Measurements from ENCODE around the gene EVA1C. TPM values are rescaled to one million over a fixed set of nuclear protein-coding genes. Genes with fewer than 3 reads are reported as not detected.

EVA1C gene
- total and polyA plus RNA-seq, 2 donors (not counting 1 experiment from before 2014, with no cell fraction given) = 0.84 to 1.6 TPM

DNA sequence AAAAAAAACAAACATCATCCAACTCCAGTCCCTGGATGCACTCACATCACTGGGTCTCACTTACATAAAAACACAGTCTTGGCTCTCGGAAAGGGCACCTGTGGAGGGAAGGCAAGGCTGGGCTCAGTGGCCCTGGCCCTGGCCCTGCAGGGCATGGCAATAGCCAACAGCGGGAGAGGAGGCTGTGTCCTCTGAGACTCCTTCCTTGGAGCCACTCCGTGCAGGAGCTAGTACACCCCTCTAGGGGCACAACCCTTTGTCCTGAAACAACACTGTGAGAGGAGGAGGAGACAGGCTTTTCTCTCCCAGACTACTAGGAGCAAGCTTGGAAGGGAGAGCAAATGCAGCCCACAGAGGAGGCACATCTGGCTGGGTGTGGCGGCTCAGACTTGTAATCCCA lies 47.7 kb upstream of the EVA1C start:
- CTCF ChIA-PET = interaction anchor here (1.1 kb wide), 1 partner anchor 407 kb away, joined by 3 read pairs; the partner anchor contains the start of gene PAXBP1
- Mint-ChIP-seq H3K27ac (no peak overlapping the region), H3K27me3 (no peaks in the 10 kb centered on the region), H3K4me1 (no peaks in the 10 kb centered on the region), H3K4me3 (no peak overlapping the region), H3K9me3 (ENCODE audit: insufficient read depth) (no peaks in the 10 kb centered on the region)
- no peaks in the 10 kb centered on the region for H3K4me1 ChIP-seq (ENCODE audit: control insufficient read depth in 2 of 2, insufficient read depth in 2 of 2, low read length in 2 of 2)
- intact Hi-C loops (cut with micrococcal nuclease) = no loop called here
- TF ChIP-seq EZH2 (IDR thresholded peaks at IDR 0.05; ENCODE audit: borderline replicate concordance, insufficient read depth, low read depth, low read length, poor library complexity, severe bottlenecking) = no peak
- no peak for TF ChIP-seq CTCF (IDR thresholded peaks at IDR 0.05)
- H3K4me2 ChIP-seq (replicated peaks; ENCODE audit: low read depth, low read length, poor library complexity, severe bottlenecking) = no peak overlapping the region
- H2AFZ ChIP-seq (ENCODE audit: insufficient read depth, low read depth, low read length, poor library complexity, severe bottlenecking) = no peak overlapping the region
- no peak overlapping the region for H3K9ac ChIP-seq (ENCODE audit: low read length)
- POLR2A ChIA-PET = no interaction called here
- ATAC-seq (ENCODE audit: low read depth) (no peak), DNase-seq (no peak)
- H3K27me3 ChIP-seq (replicated peaks in 1 of 4; ENCODE audit: control extremely low read depth in 1 of 4, control insufficient read depth in 3 of 4, insufficient read depth in 4 of 4, low read length in 3 of 4) = no peaks in the 10 kb centered on the region
- no peaks in the 10 kb centered on the region for H4K20me1 ChIP-seq (ENCODE audit: control insufficient read depth, insufficient read depth, low read length, poor library complexity, severe bottlenecking)
- H3K79me2 ChIP-seq (ENCODE audit: control insufficient read depth, insufficient read depth, low read length) = no peaks in the 10 kb centered on the region
- H3K27ac ChIP-seq (ENCODE audit: low read length in 2 of 2) = no peak overlapping the region
- no peak overlapping the region for H3K4me3 ChIP-seq (ENCODE audit: control extremely low read depth in 1 of 5, extremely low read depth in 1 of 5, insufficient read depth in 1 of 5, low read depth in 2 of 5, low read length in 4 of 5)
- H3K36me3 ChIP-seq (replicated peaks in 1 of 2; ENCODE audit: control extremely low read depth in 1 of 2, control insufficient read depth in 1 of 2, extremely low read depth in 1 of 2, insufficient read depth in 2 of 2, low read length in 1 of 2) = peaks cover 0 to 84% of the 10 kb centered on the region in 2 experiments
- H3K9me3 ChIP-seq (ENCODE audit: control extremely low read depth in 1 of 3, control insufficient read depth in 2 of 3, insufficient read depth in 1 of 3, low read length in 2 of 3) = no peaks in the 10 kb centered on the region
- WGBS (ENCODE audit: insufficient coverage) = 100% methylated on average over 2 of the region's 4 CpGs

- no peak overlapping the region for H3K27ac Mint-ChIP-seq
- intact Hi-C loops (cut with micrococcal nuclease) = no loop called here
Observed at GRCh38 chr21:32366191-32366590, 46.3 kb upstream of the EVA1C start.

More at GRCh38 chr21:32366191-32366590, 46.3 kb upstream of the EVA1C start:
- ATAC-seq (ENCODE audit: low read depth) = no peak
- Histone ChIP-seq H3K4me3 (ENCODE audit: control extremely low read depth in 1 of 5, extremely low read depth in 1 of 5, insufficient read depth in 1 of 5, low read depth in 2 of 5, low read length in 4 of 5) (no peak overlapping the region), H3K9ac (ENCODE audit: low read length) (no peak overlapping the region), H3K36me3 (replicated peaks in 1 of 2; ENCODE audit: control extremely low read depth in 1 of 2, control insufficient read depth in 1 of 2, extremely low read depth in 1 of 2, insufficient read depth in 2 of 2, low read length in 1 of 2) (peaks cover 0 to 76% of the 10 kb centered on the region in 2 experiments), H3K4me2 (replicated peaks; ENCODE audit: low read depth, low read length, poor library complexity, severe bottlenecking) (no peak overlapping the region), H3K9me3 (ENCODE audit: control extremely low read depth in 1 of 3, control insufficient read depth in 2 of 3, insufficient read depth in 1 of 3, low read length in 2 of 3) (no peaks in the 10 kb centered on the region), H3K27ac (ENCODE audit: low read length in 2 of 2) (no peak overlapping the region), H3K4me1 (ENCODE audit: control insufficient read depth in 2 of 2, insufficient read depth in 2 of 2, low read length in 2 of 2) (no peaks in the 10 kb centered on the region), H4K20me1 (ENCODE audit: control insufficient read depth, insufficient read depth, low read length, poor library complexity, severe bottlenecking) (no peaks in the 10 kb centered on the region), H2AFZ (ENCODE audit: insufficient read depth, low read depth, low read length, poor library complexity, severe bottlenecking) (no peak overlapping the region), H3K27me3 (replicated peaks in 1 of 4; ENCODE audit: control extremely low read depth in 1 of 4, control insufficient read depth in 3 of 4, insufficient read depth in 4 of 4, low read length in 3 of 4) (no peaks in the 10 kb centered on the region), H3K79me2 (ENCODE audit: control insufficient read depth, insufficient read depth, low read length) (no peaks in the 10 kb centered on the region)
- TF ChIP-seq CTCF (IDR thresholded peaks at IDR 0.05) (no peak), EZH2 (IDR thresholded peaks at IDR 0.05; ENCODE audit: borderline replicate concordance, insufficient read depth, low read depth, low read length, poor library complexity, severe bottlenecking) (no peak)
- WGBS (ENCODE audit: insufficient coverage) = 90% methylated on average over 4 of the region's 4 CpGs
- no peak for DNase-seq
- CTCF ChIA-PET = no interaction called here
- Mint-ChIP-seq H3K9me3 (ENCODE audit: insufficient read depth) (no peaks in the 10 kb centered on the region), H3K4me1 (no peaks in the 10 kb centered on the region), H3K4me3 (no peak overlapping the region), H3K27me3 (no peaks in the 10 kb centered on the region)
- POLR2A ChIA-PET = no interaction called here
